IPS DF 6.9 (cell line): ENCODE data around the gene RASA2.

Experiments
- DNase-seq: peaks from one replicate; pipeline ENCODE4 v3.0.0-alpha.2; 2013; ENCODE audit warnings: low read depth, low spot score
- H3K27ac ChIP-seq: one replicate; pipeline ENCODE4 v1.5.1; 2013; ENCODE audit warnings: low read length, control low read depth
- H3K27me3 ChIP-seq: 2 replicates; pipeline ENCODE4 v1.6.1; 2013; ENCODE audit warnings: mild to moderate bottlenecking, low read length; ENCODE audit not compliant: control insufficient read depth, insufficient read depth
- H3K36me3 ChIP-seq: 2 replicates; pipeline ENCODE4 v1.6.1; 2013; ENCODE audit warnings: low read length; ENCODE audit not compliant: control insufficient read depth, insufficient read depth
- H3K4me1 ChIP-seq: 2 replicates; pipeline ENCODE4 v1.6.1; 2013; ENCODE audit warnings: low read length; ENCODE audit not compliant: control insufficient read depth, insufficient read depth
- H3K4me3 ChIP-seq: 2 replicates; pipeline ENCODE4 v1.5.1; 2013; ENCODE audit warnings: mild to moderate bottlenecking, low read length
- H3K9me3 ChIP-seq: 2 replicates; pipeline ENCODE4 v1.6.1; 2013; ENCODE audit warnings: low read length, inconsistent platforms; ENCODE audit not compliant: control insufficient read depth, insufficient read depth
- WGBS: extraction: QIAGEN DNeasy Blood & Tissue Kit; methylation state at CpG from one replicate; pipeline ENCODE4 v1.1.7; 2013; ENCODE audit warnings: mixed read lengths, missing lambda C conversion rate; ENCODE audit not compliant: insufficient read length, insufficient coverage; 5-methylcytosine and 5-hydroxymethylcytosine counted together

The RASA2 gene

DNA sequence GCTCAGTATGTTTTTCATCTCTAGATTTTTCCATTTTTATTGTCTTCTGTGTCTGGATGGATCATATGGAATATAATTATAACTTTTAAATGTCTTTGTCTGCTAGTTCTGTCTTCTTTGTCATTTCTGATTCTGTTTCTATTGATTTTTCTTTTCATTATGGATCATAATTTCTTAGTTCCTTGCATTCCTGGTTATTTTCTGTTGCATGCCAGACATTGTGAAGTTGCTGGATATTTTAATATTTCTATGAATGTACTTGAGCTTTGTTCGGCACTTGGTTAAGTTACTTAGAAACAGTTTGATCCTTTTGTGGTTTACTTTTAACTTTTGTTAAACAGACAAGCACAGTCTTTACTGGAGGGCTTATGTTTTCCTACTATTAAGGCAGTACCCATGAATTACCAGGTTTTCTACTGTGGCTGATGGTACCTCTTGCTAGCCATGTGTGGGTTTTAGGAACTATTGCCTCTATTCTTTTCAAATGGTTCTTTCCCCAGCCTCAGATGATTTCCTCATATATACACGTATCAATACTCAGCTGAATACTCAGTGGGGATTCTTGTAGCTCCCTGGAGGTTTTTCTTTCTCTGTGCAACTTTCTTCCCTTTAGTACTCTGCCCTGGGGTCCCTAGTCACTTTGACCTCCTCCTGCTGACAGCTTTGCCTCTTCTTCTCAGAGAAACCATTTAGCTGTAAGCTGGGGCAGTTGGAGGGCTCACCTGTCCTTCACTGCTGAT lies 64.3 kb downstream of the RASA2 start:
- WGBS: no CpG with 5 or more reads among the region's 2 CpGs
- Histone ChIP-seq H3K27ac (no peak overlapping the region), H3K27me3 (no peaks in the 10 kb centered on the region), H3K4me3 (no peak overlapping the region), H3K9me3 (no peaks in the 10 kb centered on the region), H3K4me1 (no peaks in the 10 kb centered on the region), H3K36me3 (no peaks in the 10 kb centered on the region)
- DNase-seq: no peak

DNA sequence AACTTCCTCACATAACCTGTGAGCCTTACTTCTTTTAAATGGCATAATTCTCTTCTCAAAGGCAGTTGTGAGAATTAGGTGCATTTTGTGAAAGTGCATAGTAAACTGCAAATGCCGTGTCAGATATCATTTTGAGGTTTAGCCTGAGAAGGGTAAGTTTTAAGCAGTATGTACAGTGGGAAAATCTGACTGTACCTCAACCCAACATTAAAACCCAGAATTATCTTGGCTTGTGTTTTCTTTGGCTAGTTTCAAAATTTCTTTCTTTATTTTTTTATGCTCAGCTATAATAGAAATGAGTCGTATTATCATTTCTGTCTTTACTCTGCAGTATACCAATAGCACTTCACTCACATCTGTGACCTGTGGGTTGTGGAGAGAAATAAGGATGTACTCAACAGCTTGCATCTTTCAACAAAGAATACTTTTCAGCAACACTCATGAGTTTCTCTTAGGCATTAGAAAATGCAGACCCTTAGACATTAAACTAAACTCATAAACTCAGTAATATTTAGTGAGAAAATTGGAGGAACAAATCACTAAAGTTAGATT lies 65.7 kb downstream of the RASA2 start:
- Histone ChIP-seq H3K27me3 (no peaks in the 10 kb centered on the region), H3K36me3 (no peaks in the 10 kb centered on the region), H3K27ac (no peak overlapping the region), H3K4me1 (no peaks in the 10 kb centered on the region), H3K9me3 (no peaks in the 10 kb centered on the region), H3K4me3 (no peak overlapping the region)
- WGBS: no CpG with 5 or more reads among the region's 2 CpGs
- no peak for DNase-seq

DNA sequence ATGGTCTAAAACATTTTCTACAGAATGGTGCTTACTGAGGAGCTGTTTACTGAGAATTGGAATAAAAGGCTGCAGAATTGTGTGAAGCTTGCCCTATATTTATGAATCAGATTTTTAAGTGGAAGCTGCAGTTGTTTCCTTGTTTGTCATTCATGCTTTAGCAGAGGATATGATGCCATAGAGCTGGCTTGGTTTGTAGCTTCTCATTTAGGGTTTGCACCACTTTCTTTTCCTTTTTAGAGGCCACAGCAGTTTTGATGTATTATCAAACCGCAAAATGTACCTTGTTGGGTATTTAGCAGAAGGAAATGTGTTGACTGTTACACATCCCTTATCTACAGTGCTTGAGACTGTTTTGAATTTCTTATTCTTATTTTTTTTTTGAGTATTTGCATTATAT lies 66.2 kb downstream of the RASA2 start:
- Histone ChIP-seq H3K27ac (no peak overlapping the region), H3K4me1 (no peaks in the 10 kb centered on the region), H3K9me3 (no peaks in the 10 kb centered on the region), H3K4me3 (no peak overlapping the region), H3K27me3 (no peaks in the 10 kb centered on the region), H3K36me3 (no peaks in the 10 kb centered on the region)
- DNase-seq: no peak
- WGBS: no CpG with 5 or more reads among the region's 1 CpG

DNA sequence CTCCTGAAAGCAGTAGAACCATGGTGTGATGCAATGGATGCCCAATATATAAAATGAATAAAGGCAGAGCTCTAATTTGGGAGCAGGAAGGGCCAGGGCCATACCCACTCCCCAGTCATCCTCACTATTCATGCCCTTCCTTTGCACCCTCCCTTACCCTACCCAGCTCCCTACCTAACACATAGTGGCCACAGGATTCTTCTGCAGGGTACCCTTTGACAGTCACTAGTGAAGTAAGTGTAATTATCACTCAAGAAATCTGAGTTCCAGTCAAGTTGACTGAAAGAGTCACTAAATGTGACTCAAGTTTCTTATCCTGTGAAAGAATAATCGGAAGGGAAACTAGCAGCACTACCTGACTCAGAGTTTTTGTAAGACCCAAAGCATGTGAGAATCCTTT lies 69.2 kb downstream of the RASA2 start:
- no peaks in the 10 kb centered on the region for H3K36me3 ChIP-seq
- no peaks in the 10 kb centered on the region for H3K9me3 ChIP-seq
- WGBS: no CpG with 5 or more reads among the region's 1 CpG
- H3K4me3 ChIP-seq: no peak overlapping the region
- H3K27ac ChIP-seq: no peak overlapping the region
- H3K4me1 ChIP-seq: no peaks in the 10 kb centered on the region
- DNase-seq: no peak
- H3K27me3 ChIP-seq: no peaks in the 10 kb centered on the region

DNA sequence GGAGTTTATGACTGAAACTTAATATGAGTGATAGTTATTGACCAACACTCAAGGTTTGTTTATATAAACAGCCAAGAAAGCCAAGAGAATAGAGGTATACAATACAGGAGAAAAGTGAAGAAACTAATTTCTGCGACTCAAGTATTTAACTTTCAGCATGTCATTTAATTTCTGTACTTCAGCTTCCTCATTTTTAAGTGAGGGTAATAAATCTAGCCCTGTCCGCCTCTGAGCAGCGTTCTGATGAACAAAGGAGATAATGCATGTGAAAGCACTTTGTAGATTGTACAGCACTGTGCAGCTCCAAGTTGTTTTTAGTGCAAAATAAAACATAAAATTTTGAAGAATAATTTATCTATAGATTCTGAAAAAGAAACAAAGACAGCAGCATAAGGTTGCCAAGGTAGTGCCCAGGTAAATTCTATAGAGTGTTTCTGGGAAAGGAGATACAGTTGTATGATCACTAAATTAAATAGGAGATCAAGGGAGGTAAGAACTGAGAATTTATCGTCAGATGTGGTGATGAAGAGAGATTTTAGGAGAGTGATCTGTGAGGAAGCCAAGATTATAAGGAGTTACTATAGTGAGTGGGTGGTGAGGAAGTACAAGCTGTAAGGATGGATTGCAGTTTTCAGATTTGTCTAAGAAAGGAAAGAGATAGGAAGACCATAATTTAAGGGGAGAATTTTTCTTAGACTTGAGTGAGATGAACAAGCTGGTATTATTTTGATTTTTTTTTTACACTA lies 71.3 kb downstream of the RASA2 start:
- H3K9me3 ChIP-seq: no peaks in the 10 kb centered on the region
- H3K4me1 ChIP-seq: no peaks in the 10 kb centered on the region
- 100% methylated on average over 1 of the region's 4 CpGs for WGBS
- no peaks in the 10 kb centered on the region for H3K36me3 ChIP-seq
- no peak for DNase-seq
- no peaks in the 10 kb centered on the region for H3K27me3 ChIP-seq
- no peak overlapping the region for H3K27ac ChIP-seq
- no peak overlapping the region for H3K4me3 ChIP-seq

DNA sequence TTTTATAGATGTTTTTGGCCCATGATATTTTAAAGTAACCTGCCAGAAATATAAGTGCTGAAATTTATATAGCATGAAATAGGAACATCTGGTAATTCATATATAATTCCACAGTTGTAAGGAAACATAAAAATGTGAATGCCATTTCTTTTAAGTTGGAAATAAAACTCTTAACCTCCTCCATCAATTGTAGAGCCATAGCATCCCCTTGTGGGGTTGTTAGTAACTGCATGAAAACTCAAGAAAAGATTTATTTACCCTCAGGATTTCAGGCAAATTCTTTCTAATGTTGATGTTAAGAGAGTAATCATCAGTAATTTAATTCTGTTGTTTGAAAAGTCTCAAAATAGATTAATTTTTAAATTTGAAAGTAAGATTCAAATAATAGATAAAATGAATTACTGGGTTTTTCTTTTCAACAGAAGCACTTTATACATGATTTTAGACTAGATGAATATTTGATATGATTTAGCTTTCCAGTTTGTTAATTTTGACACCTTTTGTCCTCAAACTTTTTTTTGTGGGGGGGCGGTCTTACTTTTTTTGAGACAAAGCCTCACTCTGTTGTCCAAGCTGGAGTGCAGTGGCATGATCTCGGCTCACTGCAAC lies 74.7 kb downstream of the RASA2 start:
- H3K4me1 ChIP-seq: no peaks in the 10 kb centered on the region
- no peaks in the 10 kb centered on the region for H3K27me3 ChIP-seq
- peak; percentile 33 for DNase-seq
- no peaks in the 10 kb centered on the region for H3K9me3 ChIP-seq
- no CpG with 5 or more reads among the region's 2 CpGs for WGBS
- H3K27ac ChIP-seq: no peak overlapping the region
- no peak overlapping the region for H3K4me3 ChIP-seq
- H3K36me3 ChIP-seq: no peaks in the 10 kb centered on the region

DNA sequence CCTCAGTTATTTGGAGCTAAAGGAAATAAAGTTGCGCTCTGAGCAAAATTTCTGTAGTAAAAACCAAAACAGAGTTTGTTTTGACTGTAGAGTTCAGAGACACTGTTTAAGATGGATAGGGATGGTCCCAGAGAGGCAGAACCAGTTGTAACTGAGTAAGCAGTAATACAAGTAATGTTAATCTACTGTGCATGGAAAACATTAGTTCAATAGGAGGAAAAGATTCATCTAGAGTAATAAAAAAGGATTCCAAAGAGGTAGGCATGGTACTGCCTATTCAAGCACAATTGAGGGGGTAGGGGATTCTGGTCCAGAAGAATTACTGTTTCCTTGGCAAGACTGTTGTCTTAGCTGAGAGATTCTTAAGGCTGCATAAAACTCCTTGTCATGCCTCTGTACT lies 77.4 kb downstream of the RASA2 start:
- Histone ChIP-seq H3K4me1 (no peaks in the 10 kb centered on the region), H3K4me3 (no peak overlapping the region), H3K36me3 (no peaks in the 10 kb centered on the region), H3K27ac (no peak overlapping the region), H3K9me3 (no peaks in the 10 kb centered on the region), H3K27me3 (no peaks in the 10 kb centered on the region)
- no peak for DNase-seq
- WGBS: no CpG with 5 or more reads among the region's 1 CpG

DNA sequence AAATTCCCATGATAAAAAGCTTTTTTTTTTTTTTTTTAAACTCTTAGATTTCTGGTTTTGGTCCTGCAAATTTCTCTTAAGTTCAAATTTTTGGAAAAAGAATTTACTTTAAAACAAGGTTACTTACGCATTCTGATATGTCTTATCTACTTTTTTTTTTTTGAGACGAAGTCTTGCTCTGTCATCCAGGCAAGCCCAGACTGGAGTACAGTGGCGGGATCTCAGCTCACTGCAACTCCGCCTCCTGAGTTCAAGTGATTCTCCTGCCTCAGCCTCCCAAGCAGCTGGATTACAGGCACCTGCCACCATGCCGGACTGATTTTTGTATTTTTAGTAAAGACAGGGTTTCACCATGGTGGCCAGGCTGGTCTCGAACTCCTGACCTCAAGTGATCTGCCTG lies 83.2 kb downstream of the RASA2 start:
- Histone ChIP-seq H3K36me3 (no peaks in the 10 kb centered on the region), H3K4me1 (no peaks in the 10 kb centered on the region), H3K27ac (no peak overlapping the region), H3K9me3 (no peaks in the 10 kb centered on the region), H3K27me3 (no peaks in the 10 kb centered on the region), H3K4me3 (no peak overlapping the region)
- no CpG with 5 or more reads among the region's 6 CpGs for WGBS
- DNase-seq: no peak

DNA sequence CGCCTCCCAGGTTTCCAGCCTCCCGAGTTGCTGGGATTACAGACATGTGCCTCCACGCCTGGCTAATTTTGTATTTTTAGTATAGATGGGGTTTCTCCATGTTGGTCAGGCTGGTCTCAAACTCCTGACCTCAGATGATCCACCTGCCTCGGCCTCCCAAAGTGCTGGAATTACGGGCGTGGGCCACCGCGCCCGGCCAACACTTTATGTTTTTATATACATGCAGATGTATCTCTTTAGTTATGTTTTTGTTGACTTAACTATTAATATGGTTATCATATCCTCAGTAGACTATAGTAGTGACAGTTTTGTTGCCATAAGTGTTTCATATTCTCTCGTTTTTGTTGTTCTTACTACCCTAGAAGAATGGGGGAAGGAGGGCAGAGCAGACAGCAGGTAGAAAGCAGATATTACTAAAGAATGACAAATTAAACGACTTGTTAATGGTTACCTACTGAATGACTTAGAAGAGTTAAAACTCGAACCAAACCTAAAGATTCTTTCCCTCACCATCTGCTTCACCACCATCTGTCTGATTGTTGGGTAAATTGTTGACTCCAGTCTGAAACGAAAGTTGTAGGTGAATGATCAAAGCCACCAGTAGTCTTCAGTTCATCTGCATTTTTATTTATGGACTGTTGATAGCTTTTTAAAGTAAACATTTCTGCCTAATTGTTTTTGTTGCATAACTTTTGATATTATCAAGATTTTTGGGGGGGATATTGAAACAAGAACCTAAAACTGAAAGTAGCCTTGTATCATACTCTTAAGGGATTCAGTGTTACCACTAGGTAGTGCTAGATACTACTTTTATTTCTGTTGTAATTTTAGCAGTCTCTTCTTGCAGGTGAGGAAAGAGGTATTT lies 89.3 kb downstream of the RASA2 start:
- no CpG with 5 or more reads among the region's 13 CpGs for WGBS
- DNase-seq: no peak
- no peaks in the 10 kb centered on the region for H3K4me1 ChIP-seq
- H3K9me3 ChIP-seq: no peaks in the 10 kb centered on the region
- H3K27ac ChIP-seq: no peak overlapping the region
- H3K36me3 ChIP-seq: no peaks in the 10 kb centered on the region
- H3K27me3 ChIP-seq: no peaks in the 10 kb centered on the region
- H3K4me3 ChIP-seq: no peak overlapping the region

DNA sequence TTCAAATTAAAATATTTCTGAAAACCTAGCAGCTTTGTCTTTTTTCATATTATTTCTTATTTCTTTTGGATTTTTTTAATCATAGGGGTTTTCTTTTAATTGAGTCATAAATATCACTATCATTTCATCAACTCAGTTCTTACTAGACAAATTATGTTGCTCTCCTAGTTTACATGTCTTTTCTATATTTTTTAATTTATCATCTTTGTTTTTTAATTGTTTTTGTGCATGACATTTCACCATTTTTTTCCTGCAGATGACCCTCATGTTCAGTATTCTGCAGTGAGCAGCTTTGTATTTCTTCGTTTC lies 89.9 kb downstream of the RASA2 start:
- Histone ChIP-seq H3K4me3 (no peak overlapping the region), H3K27me3 (no peaks in the 10 kb centered on the region), H3K27ac (no peak overlapping the region), H3K4me1 (no peaks in the 10 kb centered on the region), H3K9me3 (no peaks in the 10 kb centered on the region), H3K36me3 (no peaks in the 10 kb centered on the region)
- no peak for DNase-seq
- no CpG with 5 or more reads among the region's 1 CpG for WGBS
